GM23248 (cell line): ENCODE measurements around the gene AUP1.

ENCODE experiments used
- EZH2 ChIP-seq: fragments of 200-600 bp; sonication (generic); IDR thresholded peaks from 2 replicates; pipeline ENCODE4 v1.6.1; 2018; ENCODE audit warnings: antibody characterized with exemption, mild to moderate bottlenecking; ENCODE audit not compliant: insufficient read depth, poor library complexity, severe bottlenecking
- EZH2phosphoT487 ChIP-seq: fragments of 200-600 bp; sonication (generic); IDR thresholded peaks from 2 replicates; pipeline ENCODE4 v1.6.1; 2018; ENCODE audit warnings: antibody characterized with exemption, moderate library complexity, mild to moderate bottlenecking, low read depth; ENCODE audit not compliant: insufficient read depth

GRCh38 chr2:74566076-74566753, 36.7 kb upstream of the AUP1 start:
- TF ChIP-seq EZH2 (no peak), EZH2phosphoT487 (no peak)
